Kidney (tissue), 19 donors: ENCODE measurements around the gene FAM236D. TPM values are rescaled to one million over a fixed set of nuclear protein-coding genes. Genes with fewer than 3 reads are reported as not detected.
"Not testable (repeated sequence)": the region's sequence is repeated elsewhere in the genome, so short reads cannot be mapped to it uniquely, and the experiment has no call there.

Experiments used
- DNase-seq, 5 donors: peaks; one replicate each; pipeline ENCODE4 v3.0.0-alpha.2; 2013 to 2020
- FAIRE-seq: peaks from 2 replicates; lab custom pipeline; 2012; peaks lifted over from hg19 to GRCh38; lab: Jason Lieb, UNC
- H3K27ac ChIP-seq, 2 donors: one replicate each; pipeline ENCODE4 v1.7.0; 2013; ENCODE audit warnings: low read depth in 2 of 2, low read length in 2 of 2, inconsistent platforms in 1 of 2
- H3K27me3 ChIP-seq: one replicate; pipeline ENCODE4 v1.7.1; 2013; ENCODE audit warnings: low read length, inconsistent platforms; ENCODE audit not compliant: control insufficient read depth, insufficient read depth
- H3K36me3 ChIP-seq, 3 donors: one replicate each; pipeline versions ENCODE4 v1.7.0 to v1.7.1; 2013; ENCODE audit warnings: low read length in 3 of 3, control low read depth in 1 of 3, inconsistent platforms in 1 of 3; ENCODE audit not compliant: insufficient read depth in 3 of 3, control insufficient read depth in 2 of 3
- H3K4me1 ChIP-seq, 3 donors: one replicate each; pipeline versions ENCODE4 v1.7.0 to v1.7.1; 2013; ENCODE audit warnings: low read length in 3 of 3, inconsistent platforms in 1 of 3, low read depth in 1 of 3; ENCODE audit not compliant: control insufficient read depth in 2 of 3, insufficient read depth in 2 of 3
- H3K4me3 ChIP-seq, 3 donors: one replicate each; pipeline versions ENCODE4 v1.7.0 to v1.8.1; 2013; ENCODE audit warnings: low read length in 3 of 3, control low read depth in 1 of 3, inconsistent platforms in 1 of 3
- H3K9ac ChIP-seq, 3 donors: one replicate each; pipeline versions ENCODE4 v1.7.0 to v1.7.1; 2013; ENCODE audit warnings: low read length in 3 of 3, control low read depth in 1 of 3, inconsistent platforms in 1 of 3
- H3K9me3 ChIP-seq, 3 donors: one replicate each; pipeline versions ENCODE4 v1.7.0 to v1.7.1; 2013; ENCODE audit warnings: low read length in 3 of 3, control low read depth in 1 of 3, inconsistent platforms in 1 of 3; ENCODE audit not compliant: control insufficient read depth in 2 of 3, insufficient read depth in 1 of 3
- intact Hi-C: fragments of 100-400 bp; cut with DNase I; formaldehyde crosslinking; loops from one replicate; pipeline ENCODE4 v1.11.1; 2022
- long read RNA-seq, 10 donors: library from polyadenylated mRNA in 1 of 10; unstranded in 1 of 10; transcript quantifications; one replicate each; pipeline ENCODE4 v2.0.0 and lab custom pipeline, GENCODE V29; 2021 to 2026
- polyA plus RNA-seq: library from polyadenylated mRNA; stranded (reverse); fragments of 350-450 nt; fragmentation: Illumina TruSeq; extraction: RNeasy Lipid Tissue Mini Kit (QIAGEN cat#74804); gene quantifications from one replicate; pipeline ENCODE4 v1.2.3, GENCODE V29; 2014; ENCODE audit warnings: low read depth, low replicate concordance; ENCODE audit not compliant: insufficient read depth
- total RNA-seq: library from RNA; stranded (reverse); fragmentation: NEBNext Ultra II Directional; extraction: Animal tissue kit (Norgen Biotek cat#: 25700); gene quantifications from one replicate; pipeline ENCODE4 v1.2.1, GENCODE V29; 2021
- donor health status: control.
- donor health status: control.
- donor health status: DM: yes; HTN: yes; CAD: no.
- donor health status: Normal renal cell carcinoma (clear cell type).

FAM236D gene
- not detected for total RNA-seq
- polyA plus RNA-seq: not detected
- long read RNA-seq, donor 1: 0 reads
- long read RNA-seq, donor 2: 0 reads
- long read RNA-seq, donor 3: 0 reads
- long read RNA-seq, donor 4: 0 reads
- long read RNA-seq, donor 5: 0 reads
- long read RNA-seq, donor 6: 0 reads
- long read RNA-seq, donor 7: 0 reads
- long read RNA-seq, donor 8: 0 reads
- long read RNA-seq, donor 9: 0 reads
- long read RNA-seq, donor 10: 0 reads

DNA sequence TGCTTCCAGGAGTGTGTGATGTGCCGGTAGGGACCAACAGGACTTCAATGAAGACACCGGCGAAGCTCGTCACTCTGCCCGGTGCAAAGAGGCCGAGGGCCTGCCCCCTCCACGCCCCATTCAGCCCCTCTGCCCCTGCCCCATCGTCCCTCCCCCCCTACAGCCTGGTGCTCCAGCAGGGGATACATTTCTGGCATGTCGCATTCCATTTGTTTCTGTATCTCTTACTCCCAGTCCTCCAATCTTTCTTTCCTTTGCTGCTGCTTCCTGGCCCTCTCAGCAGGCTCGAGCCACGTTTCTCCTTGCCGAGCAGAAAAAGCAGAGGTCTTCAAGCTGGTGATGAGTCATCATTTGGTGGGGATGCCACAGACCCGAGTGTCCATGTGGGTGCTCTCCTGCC lies at the start of gene FAM236D:
TSS of gene FAM236D (minus strand) at position 101 of the 400 bp plus-strand sequence. CDS start at position 1, 100 bp downstream.
- H3K4me1 ChIP-seq, H3K4me3 ChIP-seq, H3K9me3 ChIP-seq, H3K36me3 ChIP-seq, H3K27me3 ChIP-seq, intact Hi-C loops, H3K27ac ChIP-seq, H3K9ac ChIP-seq, FAIRE-seq, DNase-seq: not testable (repeated sequence)

DNA sequence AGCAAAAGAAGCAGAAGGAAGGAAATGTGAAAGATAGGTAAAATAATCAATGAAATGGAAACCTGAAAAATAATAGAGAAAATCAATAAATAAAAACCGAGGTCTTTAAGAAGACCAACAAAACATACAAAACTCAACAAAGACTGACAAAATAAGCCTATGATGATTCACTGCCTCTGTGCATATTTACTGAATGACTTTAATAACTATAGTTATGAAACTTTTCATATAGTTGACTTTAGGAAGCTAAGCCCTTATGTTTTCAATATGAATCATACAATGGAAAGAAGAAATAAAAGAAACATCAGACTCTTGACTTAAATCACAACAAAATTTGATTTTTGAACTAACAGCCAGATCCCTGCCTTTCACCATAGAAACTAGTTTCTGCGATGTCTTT lies 29.5 kb upstream of the FAM236D start:
- H3K27ac ChIP-seq, H3K4me1 ChIP-seq, H3K9me3 ChIP-seq, H3K27me3 ChIP-seq, DNase-seq, intact Hi-C loops, H3K9ac ChIP-seq, H3K36me3 ChIP-seq, H3K4me3 ChIP-seq: not testable (repeated sequence)
- FAIRE-seq: peak; percentile 62

DNA sequence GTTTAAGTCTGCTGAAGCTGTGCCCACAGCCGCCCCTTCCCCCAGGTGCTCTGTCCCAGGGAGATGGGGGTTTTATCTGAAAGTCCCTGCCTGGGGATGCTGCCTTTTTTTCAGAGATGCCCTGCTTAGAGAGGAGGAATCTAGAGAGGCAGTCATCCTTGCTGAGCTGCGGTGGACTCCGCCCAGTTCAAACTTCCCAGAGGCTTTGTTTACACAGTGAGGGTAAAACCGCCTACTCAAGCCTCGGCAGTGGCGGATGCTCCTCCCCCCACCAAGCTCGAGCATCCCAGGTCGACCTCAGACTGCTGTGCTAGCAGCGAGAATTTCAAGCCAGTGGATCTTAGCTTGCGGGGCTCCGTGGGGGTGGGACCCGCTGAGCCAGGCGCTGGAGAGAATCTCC lies 22.7 kb upstream of the FAM236D start:
- FAIRE-seq, H3K4me3 ChIP-seq, H3K9ac ChIP-seq, H3K36me3 ChIP-seq, H3K27ac ChIP-seq, H3K4me1 ChIP-seq, H3K27me3 ChIP-seq, intact Hi-C loops, DNase-seq, H3K9me3 ChIP-seq: not testable (repeated sequence)

DNA sequence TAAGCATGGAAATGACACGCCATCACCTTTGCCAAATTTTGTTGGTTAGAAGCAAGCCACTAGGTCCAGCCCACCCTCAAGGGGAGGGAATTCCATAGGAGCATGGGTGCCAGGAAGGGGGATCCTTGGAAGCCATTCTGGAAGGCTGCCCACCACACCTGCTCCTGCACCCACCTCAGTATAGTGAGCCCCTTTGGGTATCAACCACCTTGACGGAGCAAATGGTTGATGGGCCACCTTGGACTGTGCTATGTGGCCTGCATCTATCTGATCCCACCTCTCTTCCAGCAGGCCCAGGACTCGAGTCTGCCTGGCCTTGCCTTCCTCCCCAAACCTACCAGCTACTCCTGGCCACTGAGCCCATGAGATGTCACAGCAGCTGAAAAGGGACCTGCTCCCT lies 17.6 kb downstream of the FAM236D start:
- H3K4me3 ChIP-seq, H3K27ac ChIP-seq, intact Hi-C loops, H3K27me3 ChIP-seq, H3K36me3 ChIP-seq, H3K4me1 ChIP-seq, FAIRE-seq, H3K9me3 ChIP-seq, H3K9ac ChIP-seq: not testable (repeated sequence)
- peak in 1 of 5 donors; percentile 10 for DNase-seq

DNA sequence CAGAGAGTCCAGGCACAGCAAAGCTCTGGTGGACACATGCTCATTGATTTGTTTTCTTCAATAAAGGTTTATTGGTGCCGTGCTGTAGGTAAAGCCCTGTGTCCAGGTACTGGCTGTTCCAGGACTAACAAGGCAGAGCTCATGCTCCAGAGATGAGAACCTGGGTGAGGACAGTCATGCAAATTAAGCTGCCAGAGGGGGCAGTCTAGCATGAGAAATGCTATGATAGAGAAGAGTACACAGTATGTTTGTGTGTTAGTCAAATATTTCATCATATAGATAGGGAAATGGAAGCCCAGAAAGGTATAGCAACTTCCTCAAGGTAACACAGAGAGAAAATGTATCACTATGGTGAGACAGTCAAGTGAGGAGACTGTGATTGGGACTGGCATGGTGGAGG lies 19.9 kb downstream of the FAM236D start:
- H3K4me3 ChIP-seq, intact Hi-C loops, H3K36me3 ChIP-seq, FAIRE-seq, H3K27ac ChIP-seq, H3K27me3 ChIP-seq, H3K9me3 ChIP-seq, DNase-seq, H3K4me1 ChIP-seq, H3K9ac ChIP-seq: not testable (repeated sequence)

DNA sequence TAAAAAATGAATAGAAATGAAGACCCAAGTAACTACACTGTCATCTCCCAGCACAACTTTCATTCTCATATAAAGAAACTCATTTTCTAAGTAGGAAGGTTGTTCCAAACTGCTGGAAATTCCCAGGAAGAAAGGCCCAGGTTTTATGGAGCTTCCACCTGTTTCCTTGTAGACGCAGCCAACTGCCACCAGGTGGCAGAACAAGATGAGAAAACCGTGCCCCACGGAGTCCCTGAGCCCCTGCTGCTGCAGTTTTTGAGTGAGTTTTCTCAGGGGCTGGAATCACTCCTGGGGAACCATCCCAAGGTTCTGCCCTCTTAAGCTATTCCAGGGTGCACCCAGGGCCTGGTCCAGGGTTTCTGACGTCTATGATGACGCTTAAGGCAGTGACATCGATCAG lies 24.0 kb downstream of the FAM236D start:
- intact Hi-C loops: not testable (repeated sequence)

DNA sequence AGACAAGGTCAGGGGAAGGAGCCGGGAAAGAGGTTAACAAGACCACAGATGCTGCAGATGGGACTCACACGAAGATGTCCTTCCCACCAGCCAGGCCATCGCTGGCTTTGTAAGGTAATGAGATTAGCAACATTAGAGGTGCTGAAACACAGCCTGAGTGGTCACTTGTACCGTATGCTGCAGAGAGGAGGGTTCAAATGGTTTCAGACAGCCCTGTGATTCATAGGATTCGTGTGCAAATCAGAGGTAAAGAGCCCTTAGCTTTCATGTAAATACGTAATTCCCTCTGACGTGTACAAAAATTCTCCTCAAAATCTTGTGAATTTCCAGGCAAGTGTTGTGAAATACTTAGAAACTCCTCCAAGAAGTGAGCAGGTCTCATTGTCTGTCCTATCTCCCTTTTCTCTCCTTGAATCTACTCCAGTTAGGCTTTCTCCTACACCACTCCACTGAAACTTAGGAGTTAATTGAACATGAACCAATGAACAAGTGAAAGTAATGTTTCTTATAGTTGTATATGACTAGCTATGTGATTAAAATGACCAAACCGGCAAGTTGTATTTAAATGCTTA lies 24.6 kb downstream of the FAM236D start:
- DNase-seq, H3K9ac ChIP-seq, intact Hi-C loops, H3K9me3 ChIP-seq, H3K27ac ChIP-seq, H3K4me1 ChIP-seq, FAIRE-seq, H3K27me3 ChIP-seq, H3K36me3 ChIP-seq, H3K4me3 ChIP-seq: not testable (repeated sequence)

More for the DNA sequence above, 24.0 kb downstream of the FAM236D start:
- not testable (repeated sequence) for DNase-seq, FAIRE-seq, H3K4me3 ChIP-seq, H3K9ac ChIP-seq, H3K27me3 ChIP-seq, H3K4me1 ChIP-seq, H3K9me3 ChIP-seq, H3K27ac ChIP-seq, H3K36me3 ChIP-seq

DNA sequence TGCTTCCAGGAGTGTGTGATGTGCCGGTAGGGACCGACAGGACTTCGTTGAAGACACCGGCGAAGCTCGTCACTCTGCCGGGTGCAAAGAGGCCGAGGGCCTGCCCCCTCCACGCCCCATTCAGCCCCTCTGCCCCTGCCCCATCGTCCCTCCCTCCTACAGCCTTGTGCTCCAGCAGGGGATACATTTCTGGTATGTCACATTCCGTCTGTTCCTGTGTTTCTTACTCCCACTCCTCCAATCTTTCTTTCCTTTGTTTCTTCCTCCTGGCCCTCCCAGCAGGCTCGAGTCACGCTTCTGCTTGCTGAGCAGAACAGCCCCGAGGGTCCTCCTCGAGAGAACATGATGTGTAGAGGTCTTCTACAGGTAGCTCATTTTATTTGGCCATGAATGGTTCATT lies 25.4 kb downstream of the FAM236D start, which contains the start of gene FAM236B:
TSS of gene FAM236B (minus strand) at position 101 of the 400 bp plus-strand sequence. CDS start at position 1, 100 bp downstream.
- DNase-seq, H3K9ac ChIP-seq, H3K27ac ChIP-seq, FAIRE-seq, H3K27me3 ChIP-seq, H3K4me3 ChIP-seq, H3K4me1 ChIP-seq, H3K36me3 ChIP-seq, H3K9me3 ChIP-seq, intact Hi-C loops: not testable (repeated sequence)
